SK-N-SH (cell line): ENCODE results near the gene ZNF141. TPM values are rescaled to one million over a fixed set of nuclear protein-coding genes. Genes with fewer than 3 reads are reported as not detected.

Experiments
- CTCF ChIA-PET: fragments of 300-600, 350-600 bp; formaldehyde crosslinking; extraction: SDS; loops from one replicate; lab custom pipeline; 2021; lab: Yijun Ruan, JAX
- POLR2A ChIA-PET: fragments of 350-600 bp; sonication (Branson Sonifier 250); formaldehyde crosslinking; extraction: SDS; loops from one replicate; lab custom pipeline; 2020; ENCODE audit warnings: antibody characterized with exemption, inconsistent platforms; lab: Yijun Ruan, JAX
- DNase-seq: peaks from one replicate; pipeline ENCODE4 v3.0.0; 2012
- H2AFZ ChIP-seq: fragments of 200-600 bp; sonication (generic); 2 replicates; pipeline ENCODE4 v1.8.1; 2016; ENCODE audit warnings: antibody characterized with exemption, mild to moderate bottlenecking, low read depth
- H3F3A ChIP-seq: fragments of 200-600 bp; sonication (generic); replicated peaks from 2 replicates; pipeline ENCODE3; 2016; ENCODE audit warnings: antibody characterized with exemption, mild to moderate bottlenecking; ENCODE audit not compliant: insufficient read depth
- H3K27ac ChIP-seq, 2 experiments: fragments of 200-500 bp in 1 of 2; fragments of 200-600 bp in 1 of 2; sonication (Bioruptor generic) in 1 of 2; sonication (generic), shearing (Covaris generic) in 1 of 2; 2 replicates each; pipeline versions ENCODE4 v1.5.1 to v1.6.1; 2014 to 2016; ENCODE audit warnings: low read depth in 2 of 2, inconsistent platforms in 1 of 2, low read length in 1 of 2, mild to moderate bottlenecking in 1 of 2, mixed read lengths in 1 of 2
- H3K27me3 ChIP-seq: fragments of 200-600 bp; sonication (generic), shearing (Covaris generic); 2 replicates; pipeline ENCODE4 v1.6.1; 2016; ENCODE audit warnings: mixed run types; ENCODE audit not compliant: insufficient read depth
- H3K36me3 ChIP-seq, 2 experiments: fragments of 200-500 bp in 1 of 2; fragments of 200-600 bp in 1 of 2; sonication (Bioruptor generic) in 1 of 2; sonication (generic) in 1 of 2; replicated peaks in 1 of 2; 2 replicates each; pipeline versions ENCODE3 to v1.5.1; 2014 to 2016; ENCODE audit warnings: low read length in 1 of 2, mild to moderate bottlenecking in 1 of 2; ENCODE audit not compliant: insufficient read depth in 2 of 2, control insufficient read depth in 1 of 2
- H3K4me1 ChIP-seq, 2 experiments: fragments of 200-500 bp in 1 of 2; fragments of 200-600 bp in 1 of 2; sonication (Bioruptor generic) in 1 of 2; sonication (generic), shearing (Covaris generic) in 1 of 2; 2 replicates each; pipeline versions ENCODE4 v1.5.1 to v1.6.1; 2014 to 2016; ENCODE audit warnings: low read depth in 1 of 2, low read length in 1 of 2, mixed run types in 1 of 2; ENCODE audit not compliant: insufficient read depth in 2 of 2, control insufficient read depth in 1 of 2
- H3K4me2 ChIP-seq: fragments of 200-600 bp; sonication (generic), shearing (Covaris generic); 2 replicates; pipeline ENCODE4 v1.6.1; 2017; ENCODE audit warnings: mixed run types
- H3K4me3 ChIP-seq, 2 experiments: fragments of 200-500 bp in 1 of 2; fragments of 200-600 bp in 1 of 2; sonication (Bioruptor generic) in 1 of 2; sonication (generic), shearing (Covaris generic) in 1 of 2; 2 replicates each; pipeline versions ENCODE4 v1.5.1 to v1.8.1; 2014 to 2016; ENCODE audit warnings: low read depth in 2 of 2, inconsistent platforms in 1 of 2, low read length in 1 of 2, mild to moderate bottlenecking in 1 of 2, mixed read lengths in 1 of 2, moderate library complexity in 1 of 2
- H3K79me2 ChIP-seq: fragments of 200-600 bp; sonication (generic); 2 replicates; pipeline ENCODE4 v1.8.1; 2017; ENCODE audit warnings: mild to moderate bottlenecking; ENCODE audit not compliant: insufficient read depth
- H3K9ac ChIP-seq: fragments of 200-600 bp; sonication (generic); 2 replicates; pipeline ENCODE4 v1.6.1; 2017; ENCODE audit warnings: mixed run types
- H3K9me2 ChIP-seq: fragments of 200-600 bp; sonication (generic); 2 replicates; pipeline ENCODE4 v1.6.1; 2017; ENCODE audit warnings: mixed run types
- H3K9me3 ChIP-seq: fragments of 200-600 bp; sonication (generic); 2 replicates; pipeline ENCODE4 v1.6.1; 2017; ENCODE audit warnings: mixed run types, mild to moderate bottlenecking, moderate library complexity
- H4K20me1 ChIP-seq: fragments of 200-600 bp; sonication (generic); 2 replicates; pipeline ENCODE4 v1.6.1; 2017; ENCODE audit warnings: mild to moderate bottlenecking, mixed run types; ENCODE audit not compliant: insufficient read depth
- CHD2 ChIP-seq: fragments of 150-350 bp; IDR thresholded peaks from 2 replicates; pipeline ENCODE4 v1.6.1; 2018; ENCODE audit warnings: low read length; ENCODE audit not compliant: partially characterized antibody
- CTCF ChIP-seq: fragments of 200-600 bp; sonication (generic); IDR thresholded peaks from 2 replicates; pipeline ENCODE4 v1.6.1; 2017; ENCODE audit warnings: antibody characterized with exemption, mild to moderate bottlenecking, moderate library complexity
- EP300 ChIP-seq, 2 experiments: IDR thresholded peaks; 2 replicates each; pipeline versions ENCODE4 v1.4.0 to v1.6.1; 2012; ENCODE audit warnings: borderline replicate concordance in 1 of 2, low read depth in 1 of 2, low read length in 1 of 2
- EZH2phosphoT487 ChIP-seq: fragments of 200-600 bp; sonication (generic); IDR thresholded peaks from 2 replicates; pipeline ENCODE4 v1.6.1; 2017; ENCODE audit warnings: low read depth, mixed run types, mild to moderate bottlenecking, antibody characterized with exemption, moderate library complexity, borderline replicate concordance
- FOSL2 ChIP-seq: IDR thresholded peaks from 2 replicates; pipeline ENCODE4 v1.4.0; 2012; ENCODE audit warnings: low read depth, mild to moderate bottlenecking, moderate library complexity, borderline replicate concordance
- FOXJ3 ChIP-seq: sonication (generic); formaldehyde crosslinking; IDR thresholded peaks from 2 replicates; pipeline ENCODE4 v1.5.1; 2020; ENCODE audit warnings: mild to moderate bottlenecking, missing genetic modification reagents
- FOXM1 ChIP-seq: IDR thresholded peaks from 2 replicates; pipeline ENCODE4 v1.4.0; 2012; ENCODE audit warnings: low read depth, mild to moderate bottlenecking
- GABPA ChIP-seq: IDR thresholded peaks from 2 replicates; pipeline ENCODE4 v1.4.0; 2012; ENCODE audit warnings: low read depth, mild to moderate bottlenecking
- GATA2 ChIP-seq: sonication (generic); formaldehyde crosslinking; IDR thresholded peaks from 2 replicates; pipeline ENCODE4 v1.5.0; 2020; ENCODE audit warnings: mild to moderate bottlenecking, missing genetic modification reagents
- IRF3 ChIP-seq: fragments of 150-350 bp; IDR thresholded peaks from 2 replicates; pipeline ENCODE4 v1.6.1; 2016; ENCODE audit warnings: mild to moderate bottlenecking, low read depth, low read length
- JUND ChIP-seq: IDR thresholded peaks from 2 replicates; pipeline ENCODE4 v1.4.0; 2012
- MXI1 ChIP-seq: IDR thresholded peaks from 2 replicates; pipeline ENCODE4 v1.6.1; 2012; ENCODE audit warnings: mild to moderate bottlenecking, low read depth, low read length, improper control_type of control experiment
- NFIC ChIP-seq: IDR thresholded peaks from 2 replicates; pipeline ENCODE4 v1.4.0; 2012; ENCODE audit warnings: borderline replicate concordance
- NRF1 ChIP-seq: IDR thresholded peaks from 2 replicates; pipeline ENCODE4 v1.6.1; 2012; ENCODE audit warnings: low read depth, mild to moderate bottlenecking, low read length
- PBX3 ChIP-seq: IDR thresholded peaks from 2 replicates; pipeline ENCODE4; 2012
- POLR2AphosphoS5 ChIP-seq: IDR thresholded peaks from 2 replicates; pipeline ENCODE4 v1.6.1; 2012; ENCODE audit warnings: low read depth, low read length
- RAD21 ChIP-seq: IDR thresholded peaks from 2 replicates; pipeline ENCODE4 v1.6.1; 2012; ENCODE audit warnings: mild to moderate bottlenecking, low read length
- RCOR1 ChIP-seq: fragments of 150-350 bp; IDR thresholded peaks from 2 replicates; pipeline ENCODE4 v1.6.1; 2017; ENCODE audit warnings: antibody characterized with exemption, low read length
- RFX5 ChIP-seq: IDR thresholded peaks from 2 replicates; pipeline ENCODE4 v1.6.1; 2012; ENCODE audit warnings: mild to moderate bottlenecking, improper control_type of control experiment, low read length
- RXRA ChIP-seq: IDR thresholded peaks from 2 replicates; pipeline ENCODE4 v1.4.0; 2012; ENCODE audit warnings: low read depth, mild to moderate bottlenecking, borderline replicate concordance
- SIN3A ChIP-seq: IDR thresholded peaks from 2 replicates; pipeline ENCODE4 v1.6.1; 2012; ENCODE audit warnings: low read depth, mild to moderate bottlenecking, low read length, moderate library complexity, borderline replicate concordance
- SMC3 ChIP-seq: IDR thresholded peaks from 2 replicates; pipeline ENCODE4 v1.6.1; 2012; ENCODE audit warnings: low read depth, low read length, improper control_type of control experiment
- TCF12 ChIP-seq: IDR thresholded peaks from 2 replicates; pipeline ENCODE4 v1.4.0; 2012
- TEAD4 ChIP-seq: IDR thresholded peaks from 2 replicates; pipeline ENCODE4 v1.4.0; 2012; ENCODE audit warnings: mild to moderate bottlenecking, borderline replicate concordance; ENCODE audit not compliant: insufficient read depth
- USF2 ChIP-seq: fragments of 150-350 bp; IDR thresholded peaks from 2 replicates; pipeline ENCODE4 v1.6.1; 2017; ENCODE audit warnings: antibody characterized with exemption, low read length, low read depth, borderline replicate concordance
- YY1 ChIP-seq: IDR thresholded peaks from 2 replicates; pipeline ENCODE4 v1.4.0; 2012; ENCODE audit warnings: low read depth, mild to moderate bottlenecking
- WGBS: methylation state at CpG from one replicate; pipeline ENCODE4 v1.1.6; 2017; ENCODE audit warnings: low lambda C conversion rate; 5-methylcytosine and 5-hydroxymethylcytosine counted together
- polyA plus RNA-seq, 3 experiments: library from polyadenylated mRNA; depleted of rRNA; stranded (reverse); fragments of >200 nt; gene quantifications; 2 replicates each; pipeline ENCODE4 v1.2.3, GENCODE V29; 2012
- TF ChIP-seq, protein P1 (sequence below): IDR thresholded peaks from 2 replicates; pipeline ENCODE4 v1.4.0; 2012; ENCODE audit warnings: low read depth

Gene ZNF141
- polyA plus RNA-seq (2012; rRNA removed) = 1.6 and 2.4 TPM in 2 replicates
- polyA plus RNA-seq (2012; cell fraction: cytosol; rRNA removed) = 1.3 and 1.6 TPM in 2 replicates
- 5.2 and 13.6 TPM in 2 replicates for polyA plus RNA-seq (2012; cell fraction: nucleus; rRNA removed)

GRCh38 chr4:337143-337931, at the start of gene ZNF141:
Gene ZNF141 (plus strand): TSS chr4:337814. CDS start chr4:337984, 170 bp downstream.
- Histone ChIP-seq H3K36me3 (peaks cover 5 to 31% of the 10 kb centered on the region in 2 experiments), H3K4me2 (peak within 1 kb of the TSS; percentile 92), H3K9ac (peak within 1 kb of the TSS; percentile 81), H3K79me2 (peaks cover 42% of the 10 kb centered on the region), H3K9me3 (no peaks in the 10 kb centered on the region; the same call in 1 of the 2 replicates), H3K27me3 (no peaks in the 10 kb centered on the region), H4K20me1 (no peaks in the 10 kb centered on the region), H3F3A (no peaks in the 10 kb centered on the region), H3K9me2 (no peaks in the 10 kb centered on the region), H2AFZ (peak within 1 kb of the TSS; percentile 96), H3K27ac (peak within 1 kb of the TSS; percentile 77 to 88), H3K4me1 (peaks cover 0 to 19% of the 10 kb centered on the region in 2 experiments; a peak in 1 of 4 replicates), H3K4me3 (peak within 1 kb of the TSS; percentile 91 to 92)
- peak; percentile 97 for DNase-seq
- ChIA-PET CTCF (interaction anchor here (0.6 kb wide), 1 partner anchor 181 kb away, joined by 3 read pairs; no protein-coding TSS in a partner anchor), POLR2A (interaction anchor here (0.9 to 1.1 kb wide), 2 partner anchors 32 to 137 kb away, joined by 3 to 5 read pairs; partner anchors contain the start of gene ZNF732)
- under 1% methylated on average over 29 of the region's 59 CpGs for whole genome bisulfite sequencing
- TF ChIP-seq EP300 (IDR thresholded peaks at IDR 0.05; ENCODE audit: borderline replicate concordance in 1 of 2, low read depth in 1 of 2, low read length in 1 of 2) (no peak), RFX5 (no peak), IRF3 (peak; percentile 92), USF2 (no peak), CTCF (no peak), POLR2AphosphoS5 (peak; percentile 68), MXI1 (peak; percentile 79), RAD21 (no peak), YY1 (no peak), NRF1 (peak; percentile 54; the same call in 1 of the 2 replicates), RCOR1 (no peak), EZH2phosphoT487 (no peak), TCF12 (no peak), SIN3A (0 out of 2 replicates have a peak, but pooled peaks have one; percentile 18), FOXM1 (no peak), NFIC (peak; percentile 52; the same call in 1 of the 2 replicates), GABPA (peak; percentile 83), FOSL2 (no peak), GATA2 (peak; percentile 56; the same call in 1 of the 2 replicates), RXRA (no peak), JUND (no peak), FOXJ3 (CRISPR knock-in tag) (peak; percentile 28; the same call in 1 of the 2 replicates), TEAD4 (no peak), CHD2 (peak; percentile 95), PBX3 (peak; percentile 100), SMC3 (no peak)
- TF ChIP-seq, protein P1, sequence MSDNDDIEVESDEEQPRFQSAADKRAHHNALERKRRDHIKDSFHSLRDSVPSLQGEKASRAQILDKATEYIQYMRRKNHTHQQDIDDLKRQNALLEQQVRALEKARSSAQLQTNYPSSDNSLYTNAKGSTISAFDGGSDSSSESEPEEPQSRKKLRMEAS = peak; percentile 51; the same call in 1 of the 2 replicates
